Breast epithelium (tissue), 4 donors: ENCODE results near the gene LYZ. TPM values are rescaled to one million over a fixed set of nuclear protein-coding genes. Genes with fewer than 3 reads are reported as not detected.
A peak's percentile ranks its signal among the peaks of the same experiment; 100 is the strongest.
"Not testable (repeated sequence)": the region's sequence is repeated elsewhere in the genome, so short reads cannot be mapped to it uniquely, and the experiment has no call there.

Experiments
- DNase-seq, 2 donors: peaks; one replicate each; pipeline ENCODE4 v3.0.0-alpha.2; 2019; ENCODE audit warnings: low spot score in 2 of 2
- H3K27ac ChIP-seq, 2 donors: fragments of 200-600 bp; sonication (generic) in 1 of 2; one replicate each; pipeline ENCODE4 v1.5.1; 2016 to 2019; ENCODE audit warnings: mild to moderate bottlenecking in 1 of 2
- H3K27me3 ChIP-seq, 2 donors: fragments of 200-600 bp; sonication (generic) in 1 of 2; one replicate each; pipeline versions ENCODE4 v1.5.1 to v1.6.0; 2017 to 2019; ENCODE audit warnings: control low read depth in 1 of 2, mild to moderate bottlenecking in 1 of 2
- H3K36me3 ChIP-seq: fragments of 200-600 bp; one replicate; pipeline ENCODE4 v1.5.1; 2019
- H3K4me1 ChIP-seq, 2 donors: fragments of 200-600 bp; sonication (generic); one replicate each; pipeline ENCODE4 v1.5.1; 2016 to 2019; ENCODE audit warnings: control low read depth in 1 of 2
- H3K4me3 ChIP-seq, 3 donors: fragments of 200-600 bp; sonication (generic); 1 replicate in 2 of 3; 2 replicates in 1 of 3; pipeline ENCODE4 v1.5.1; 2016 to 2019; ENCODE audit warnings: mild to moderate bottlenecking in 3 of 3, moderate library complexity in 2 of 3
- H3K9me3 ChIP-seq, 2 donors: fragments of 200-600 bp; sonication (generic) in 1 of 2; one replicate each; pipeline ENCODE4 v1.5.1; 2016 to 2019; ENCODE audit warnings: control low read depth in 1 of 2
- CTCF ChIP-seq, 3 donors: fragments of 450-650 bp; IDR thresholded peaks; one replicate each; pipeline ENCODE4 v1.5.1; 2016 to 2017; ENCODE audit warnings: antibody characterized with exemption in 3 of 3, mild to moderate bottlenecking in 3 of 3, moderate library complexity in 3 of 3
- POLR2A ChIP-seq: fragments of 450-650 bp; IDR thresholded peaks from one replicate; pipeline ENCODE4 v1.6.1; 2016; ENCODE audit warnings: antibody characterized with exemption, mild to moderate bottlenecking, moderate library complexity
- POLR2AphosphoS5 ChIP-seq, 3 donors: sonication (generic); formaldehyde crosslinking; IDR thresholded peaks; one replicate each; pipeline ENCODE4 v1.6.1; 2017; ENCODE audit warnings: antibody characterized with exemption in 3 of 3
- intact Hi-C: fragments of 100-400 bp; cut with DNase I; formaldehyde crosslinking; loops from one replicate; pipeline ENCODE4 v1.15.1; 2023; ENCODE audit warnings: low total_unique reads
- total RNA-seq, 3 donors: library from RNA; depleted of rRNA; stranded (reverse); fragments of >200 nt; gene quantifications; one replicate each; pipeline ENCODE4 v1.1.0, GENCODE V29; 2016

Gene LYZ
- 10 to 100 TPM; 13.4 to 99.9 (median 57.1) TPM for total RNA-seq

GRCh38 chr12:69348162-69348938, at the start of gene LYZ:
Gene LYZ (plus strand): TSS chr12:69348381. CDS start chr12:69348409, 28 bp downstream.
- no peaks in the 10 kb centered on the region for H3K4me1 ChIP-seq
- peak within 1 kb of the TSS in 1 of 3 donors; percentile 12 for H3K4me3 ChIP-seq
- no peaks in the 10 kb centered on the region for H3K9me3 ChIP-seq
- H3K27me3 ChIP-seq: no peaks in the 10 kb centered on the region
- H3K36me3 ChIP-seq: no peaks in the 10 kb centered on the region
- TF ChIP-seq CTCF (IDR thresholded peaks at IDR 0.05) (no peak), POLR2A (no peak), POLR2AphosphoS5 (IDR thresholded peaks at IDR 0.05) (no peak)
- DNase-seq: no peak
- intact Hi-C loops: no loop called here
- no peak within 1 kb of the TSS for H3K27ac ChIP-seq

GRCh38 chr12:69298947-69299346, 49.2 kb upstream of the LYZ start:
- DNase-seq: no peak
- H3K9me3 ChIP-seq: peaks cover 0 to 17% of the 10 kb centered on the region in 2 donors
- H3K27ac ChIP-seq: no peak overlapping the region
- no peak for TF ChIP-seq CTCF (IDR thresholded peaks at IDR 0.05)
- no peak for TF ChIP-seq POLR2AphosphoS5 (IDR thresholded peaks at IDR 0.05)
- no peak for TF ChIP-seq POLR2A
- H3K36me3 ChIP-seq: no peaks in the 10 kb centered on the region
- intact Hi-C loops: no loop called here
- no peaks in the 10 kb centered on the region for H3K27me3 ChIP-seq
- H3K4me1 ChIP-seq: no peaks in the 10 kb centered on the region
- no peak overlapping the region for H3K4me3 ChIP-seq

GRCh38 chr12:69304284-69304683, 43.9 kb upstream of the LYZ start:
- Histone ChIP-seq H3K27ac (no peak overlapping the region), H3K9me3 (peaks cover 0 to 13% of the 10 kb centered on the region in 2 donors), H3K4me1 (no peaks in the 10 kb centered on the region), H3K36me3 (no peaks in the 10 kb centered on the region), H3K27me3 (no peaks in the 10 kb centered on the region), H3K4me3 (no peak overlapping the region)
- DNase-seq: no peak
- intact Hi-C loops: no loop called here
- TF ChIP-seq POLR2A: no peak
- no peak for TF ChIP-seq POLR2AphosphoS5 (IDR thresholded peaks at IDR 0.05)
- TF ChIP-seq CTCF (IDR thresholded peaks at IDR 0.05): no peak

GRCh38 chr12:69309461-69309860, 38.7 kb upstream of the LYZ start:
- TF ChIP-seq CTCF (IDR thresholded peaks at IDR 0.05): no peak
- no peak for TF ChIP-seq POLR2AphosphoS5 (IDR thresholded peaks at IDR 0.05)
- no peak for TF ChIP-seq POLR2A
- no peaks in the 10 kb centered on the region for H3K4me1 ChIP-seq
- peaks cover 0 to 6% of the 10 kb centered on the region in 2 donors for H3K9me3 ChIP-seq
- no peak overlapping the region for H3K27ac ChIP-seq
- intact Hi-C loops: no loop called here
- DNase-seq: no peak
- H3K27me3 ChIP-seq: no peaks in the 10 kb centered on the region
- no peaks in the 10 kb centered on the region for H3K36me3 ChIP-seq
- no peak overlapping the region for H3K4me3 ChIP-seq

GRCh38 chr12:69313209-69313608, 35.0 kb upstream of the LYZ start:
- DNase-seq: no peak
- no peak for TF ChIP-seq POLR2AphosphoS5 (IDR thresholded peaks at IDR 0.05)
- Histone ChIP-seq H3K9me3 (peaks cover 0 to 8% of the 10 kb centered on the region in 2 donors), H3K36me3 (no peaks in the 10 kb centered on the region), H3K27me3 (no peaks in the 10 kb centered on the region), H3K4me3 (no peak overlapping the region), H3K27ac (no peak overlapping the region), H3K4me1 (no peaks in the 10 kb centered on the region)
- intact Hi-C loops: no loop called here

GRCh38 chr12:69316784-69317183, 31.4 kb upstream of the LYZ start:
- DNase-seq, intact Hi-C loops: not testable (repeated sequence)

GRCh38 chr12:69317233-69317632, 30.9 kb upstream of the LYZ start:
- intact Hi-C loops, H3K27ac ChIP-seq, H3K36me3 ChIP-seq, H3K27me3 ChIP-seq, H3K4me3 ChIP-seq, H3K4me1 ChIP-seq, DNase-seq, H3K9me3 ChIP-seq: not testable (repeated sequence)

More at GRCh38 chr12:69316784-69317183, 31.4 kb upstream of the LYZ start:
- not testable (repeated sequence) for H3K36me3 ChIP-seq, H3K4me3 ChIP-seq, H3K27ac ChIP-seq, H3K9me3 ChIP-seq, H3K4me1 ChIP-seq, H3K27me3 ChIP-seq
